Stimulated activated CD4-positive, alpha-beta T cell treated with anti-CD3 and anti-CD28 coated beads, Interleukin-12 subunit alpha, Interleukin-12 subunit beta, amount 100 ng/mL, for 24 hours (primary cell): ENCODE measurements around the gene TXK.

Source experiments
- DNase-seq, 2 experiments: peaks; one replicate each; pipeline ENCODE4 v3.0.0-alpha.2; 2020; ENCODE audit warnings: low read depth in 2 of 2

TXK gene

DNA sequence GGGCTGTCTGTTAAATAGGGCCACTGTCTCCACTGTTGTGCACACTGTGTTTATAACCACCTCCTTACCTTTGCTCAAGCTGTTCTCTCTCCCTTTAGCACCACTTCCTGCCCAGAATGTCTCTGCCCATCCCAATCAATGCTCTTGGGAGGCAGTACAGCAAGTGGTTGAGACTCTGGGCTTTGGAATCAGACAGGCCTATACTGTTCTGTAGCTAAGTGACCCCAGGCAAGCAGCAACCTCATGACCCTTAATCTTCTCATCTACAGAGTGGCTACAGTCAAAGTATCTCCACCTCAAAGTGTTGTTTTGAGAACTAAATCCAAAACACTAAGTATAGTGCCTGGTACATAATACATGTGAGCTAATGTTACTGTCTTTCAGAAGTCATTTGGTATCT lies 3.8 kb upstream of the TXK start:
- DNase-seq = no peak

DNA sequence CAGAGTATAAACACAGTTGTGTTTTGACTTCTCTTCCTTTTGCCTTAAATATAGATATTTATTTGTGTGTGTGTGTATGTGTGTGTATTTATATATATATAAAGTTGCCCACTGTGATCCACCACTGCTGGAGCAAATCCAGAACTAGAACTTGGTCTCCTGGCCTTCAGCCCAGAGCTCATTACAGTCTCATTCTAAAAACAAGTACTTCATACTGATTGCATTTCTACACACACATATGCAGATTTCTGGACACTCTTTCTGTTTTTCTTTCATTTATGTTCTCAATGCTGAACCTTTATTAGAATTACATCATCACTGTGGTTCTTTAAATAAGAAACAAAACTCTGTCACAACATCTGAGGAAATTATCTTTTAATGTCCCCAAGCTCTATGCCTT lies 381 bp downstream of the TXK start:
- DNase-seq = no peak

DNA sequence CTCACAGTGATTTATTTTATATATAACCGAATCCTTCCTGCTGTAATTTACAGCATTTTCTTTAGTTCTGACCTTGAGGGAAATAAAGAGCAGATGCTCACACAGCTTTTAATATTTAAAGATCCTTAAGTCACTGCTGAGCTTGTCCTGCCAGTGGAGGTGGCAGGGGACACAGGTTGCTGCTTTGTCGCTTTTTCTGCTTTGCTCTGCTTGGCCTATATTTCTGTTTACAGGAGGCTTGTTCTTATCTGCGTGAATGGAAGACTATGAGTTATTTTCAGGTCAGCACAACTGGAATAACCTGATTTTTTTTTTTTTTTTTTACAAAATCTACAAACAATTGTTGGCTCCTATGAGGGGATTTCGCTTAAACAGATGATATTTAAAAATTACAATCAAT lies 2.3 kb downstream of the TXK start:
- no peak for DNase-seq

- DNase-seq = no peak
Observed at GRCh38 chr4:48130100-48130499, 4.0 kb downstream of the TXK start.

- peak in 1 of 2 experiments; percentile 19 for DNase-seq
Observed at GRCh38 chr4:48129307-48130014, 4.6 kb downstream of the TXK start.

DNA sequence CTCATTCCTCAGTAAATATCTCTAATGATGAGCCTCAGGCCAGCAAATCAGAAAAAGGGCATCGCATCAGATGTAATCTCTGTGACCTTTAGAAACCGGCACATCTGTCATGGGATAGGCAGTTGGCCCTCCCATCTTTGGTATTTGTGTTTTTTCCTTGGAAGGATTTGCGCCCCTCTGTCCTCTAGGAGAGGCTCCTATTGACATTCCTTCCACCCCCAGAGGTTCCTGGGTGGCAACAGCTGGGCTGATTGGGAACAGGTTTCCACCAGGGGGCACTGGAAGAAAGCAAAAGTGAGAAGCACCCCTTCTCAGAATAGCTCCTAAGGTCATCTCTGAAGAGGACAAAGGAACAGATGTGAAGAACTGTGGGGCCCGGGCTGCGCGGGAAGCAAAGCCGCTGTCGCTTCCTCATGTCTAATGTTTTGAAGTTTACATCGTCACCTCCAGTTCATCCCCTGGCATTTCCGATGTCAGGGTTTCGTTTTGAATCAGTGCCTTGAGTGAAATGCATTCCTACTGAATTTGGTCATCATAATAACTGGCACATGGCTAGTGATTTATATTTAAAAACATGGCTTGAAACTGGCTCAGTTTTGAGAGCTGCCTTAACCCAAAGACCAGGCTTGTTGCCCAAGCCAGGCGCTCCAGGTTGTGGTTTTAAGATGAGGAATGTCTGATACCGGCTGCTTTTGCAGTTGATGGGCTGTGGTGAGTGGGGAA lies 6.2 kb downstream of the TXK start:
- peak; percentile 45 to 69 for DNase-seq

- DNase-seq = no peak
Observed at GRCh38 chr4:48127231-48127630, 6.8 kb downstream of the TXK start.

DNA sequence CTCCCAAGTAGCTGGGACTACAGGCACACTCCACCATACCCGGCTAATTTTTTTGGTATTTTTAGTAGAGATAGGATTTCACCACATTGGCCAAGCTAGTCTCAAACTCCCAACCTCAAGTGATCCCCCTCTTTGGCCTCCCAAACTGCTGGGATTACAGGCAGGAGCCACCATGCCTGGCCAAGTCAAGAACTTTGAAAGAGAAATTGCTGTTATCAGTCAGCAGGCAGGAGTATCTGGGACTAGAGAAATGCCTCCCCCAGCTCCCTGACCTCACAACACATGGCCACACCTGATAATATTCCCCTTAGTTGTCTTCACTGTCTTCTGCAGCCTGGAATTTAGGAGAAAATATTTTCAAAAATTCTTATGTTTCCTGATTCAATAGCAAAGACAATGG lies 7.4 kb downstream of the TXK start:
- DNase-seq = no peak

DNA sequence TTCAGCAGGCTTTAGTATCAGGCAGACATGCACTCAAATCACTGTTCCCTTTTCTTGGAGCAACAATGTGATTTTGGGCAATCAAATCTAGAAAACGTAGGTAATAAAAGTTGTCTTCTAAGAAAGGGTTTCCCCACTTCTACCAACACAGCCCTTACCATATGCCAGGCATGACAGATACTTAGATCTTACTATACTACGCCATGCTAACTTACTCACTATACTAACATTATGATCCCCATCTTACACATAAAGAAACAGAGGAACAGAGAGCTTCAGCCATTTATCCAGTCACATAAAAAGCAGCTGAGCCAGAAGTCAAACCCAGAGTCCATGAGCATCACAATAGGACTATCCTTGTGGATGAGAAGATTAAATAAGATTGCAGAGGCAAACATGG lies 9.2 kb downstream of the TXK start:
- no peak for DNase-seq

GRCh38 chr4:48122756-48123155 lies 11.3 kb downstream of the TXK start:
- no peak for DNase-seq

GRCh38 chr4:48121180-48121579 lies 12.9 kb downstream of the TXK start:
- no peak for DNase-seq

GRCh38 chr4:48120132-48120531 lies 13.9 kb downstream of the TXK start:
- DNase-seq = no peak

GRCh38 chr4:48119646-48120045 lies 14.4 kb downstream of the TXK start:
- DNase-seq = no peak

DNA sequence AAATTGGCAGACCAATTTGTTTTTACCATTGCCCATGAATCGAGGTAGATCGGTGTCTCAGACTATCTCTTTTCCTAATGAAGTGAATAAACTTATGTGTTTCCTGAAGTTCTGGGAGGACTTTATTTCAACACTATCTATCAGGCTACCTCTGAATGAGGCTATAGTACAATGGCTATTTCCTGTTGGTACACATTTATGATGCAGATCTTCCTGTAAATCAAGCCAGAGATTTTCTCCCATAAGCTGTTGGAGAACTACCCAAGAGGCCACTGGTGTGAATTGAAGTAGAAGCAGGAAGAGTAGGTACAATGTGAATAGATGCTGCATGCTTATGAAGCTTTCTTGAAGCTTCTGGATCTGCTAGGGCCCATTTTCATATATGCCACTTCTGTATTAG lies 16.0 kb downstream of the TXK start:
- no peak for DNase-seq

DNA sequence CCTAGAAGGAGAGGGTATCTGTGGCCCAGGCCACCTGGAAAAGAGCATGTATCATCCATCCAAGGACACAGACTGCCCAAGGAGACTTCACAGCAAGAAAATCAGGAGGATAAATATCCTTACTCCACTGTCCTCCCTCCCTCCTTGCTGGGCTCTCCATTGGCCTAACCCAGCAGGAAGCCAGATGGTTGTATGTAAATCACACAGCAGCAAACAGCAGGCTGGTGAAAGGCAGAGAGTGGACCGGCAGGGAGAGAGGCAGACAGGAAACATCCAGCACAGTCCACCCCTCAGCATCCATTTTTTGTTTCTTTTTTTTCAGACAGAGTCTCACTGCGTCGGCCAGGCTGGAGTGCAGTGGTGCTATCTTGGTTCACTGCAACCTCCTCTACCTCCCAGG lies 17.5 kb downstream of the TXK start:
- no peak for DNase-seq

- DNase-seq = no peak
Observed at GRCh38 chr4:48114412-48114811, 19.6 kb downstream of the TXK start.

DNA sequence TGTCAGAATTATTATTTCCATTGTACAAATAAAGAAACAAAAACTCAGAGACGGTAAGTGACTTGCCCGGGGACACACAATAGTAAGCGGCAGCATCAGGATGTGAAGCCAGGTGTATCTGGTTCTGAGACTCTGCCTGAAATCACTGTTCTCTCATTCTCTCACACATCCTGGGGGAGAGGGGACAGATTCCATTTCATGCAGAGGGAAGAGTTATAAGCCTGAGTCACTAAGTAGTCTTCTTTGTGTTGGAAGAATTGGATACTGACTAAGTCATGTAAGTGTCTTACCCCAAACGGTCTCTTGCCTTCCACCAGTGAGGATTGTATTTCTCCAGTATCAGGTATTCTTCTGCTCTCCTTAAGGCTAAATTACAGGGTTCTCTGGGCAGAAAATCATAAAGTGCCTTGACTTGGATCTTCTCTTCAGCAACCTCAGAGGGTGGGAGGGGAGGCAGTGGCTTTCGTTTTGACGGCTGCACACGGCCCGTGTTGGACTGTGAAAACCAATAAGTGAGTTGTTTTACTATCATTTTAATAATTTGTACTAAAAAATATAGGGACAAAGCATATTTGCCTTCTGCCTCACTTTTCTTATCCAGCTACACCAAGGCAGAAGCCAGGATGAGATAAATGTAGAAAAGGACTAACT lies 21.9 kb downstream of the TXK start:
- DNase-seq = no peak

DNA sequence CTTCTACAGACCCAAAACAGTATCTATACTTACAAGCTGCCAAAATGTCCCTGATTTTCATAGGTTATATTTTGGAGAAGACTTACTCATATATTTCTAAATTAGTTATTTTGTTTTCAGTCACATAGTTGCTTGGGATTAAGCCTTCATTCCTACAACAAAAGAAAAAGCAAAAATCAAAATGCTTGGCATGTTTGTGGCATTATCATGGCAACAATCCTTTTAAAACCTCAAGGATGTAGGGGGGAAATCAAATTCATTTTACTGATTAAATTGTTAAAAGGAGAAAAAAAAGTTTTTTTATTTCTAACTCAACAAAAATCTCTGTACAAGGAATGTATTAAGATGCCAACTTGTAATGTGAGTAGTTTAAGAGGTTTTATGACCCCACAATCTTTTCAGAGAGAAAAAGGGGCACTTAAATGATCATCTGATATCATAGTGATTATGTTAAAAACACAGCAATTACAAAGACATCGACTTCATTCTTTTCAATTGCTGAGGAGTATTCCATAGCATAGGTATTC lies 23.5 kb downstream of the TXK start:
- no peak for DNase-seq

DNA sequence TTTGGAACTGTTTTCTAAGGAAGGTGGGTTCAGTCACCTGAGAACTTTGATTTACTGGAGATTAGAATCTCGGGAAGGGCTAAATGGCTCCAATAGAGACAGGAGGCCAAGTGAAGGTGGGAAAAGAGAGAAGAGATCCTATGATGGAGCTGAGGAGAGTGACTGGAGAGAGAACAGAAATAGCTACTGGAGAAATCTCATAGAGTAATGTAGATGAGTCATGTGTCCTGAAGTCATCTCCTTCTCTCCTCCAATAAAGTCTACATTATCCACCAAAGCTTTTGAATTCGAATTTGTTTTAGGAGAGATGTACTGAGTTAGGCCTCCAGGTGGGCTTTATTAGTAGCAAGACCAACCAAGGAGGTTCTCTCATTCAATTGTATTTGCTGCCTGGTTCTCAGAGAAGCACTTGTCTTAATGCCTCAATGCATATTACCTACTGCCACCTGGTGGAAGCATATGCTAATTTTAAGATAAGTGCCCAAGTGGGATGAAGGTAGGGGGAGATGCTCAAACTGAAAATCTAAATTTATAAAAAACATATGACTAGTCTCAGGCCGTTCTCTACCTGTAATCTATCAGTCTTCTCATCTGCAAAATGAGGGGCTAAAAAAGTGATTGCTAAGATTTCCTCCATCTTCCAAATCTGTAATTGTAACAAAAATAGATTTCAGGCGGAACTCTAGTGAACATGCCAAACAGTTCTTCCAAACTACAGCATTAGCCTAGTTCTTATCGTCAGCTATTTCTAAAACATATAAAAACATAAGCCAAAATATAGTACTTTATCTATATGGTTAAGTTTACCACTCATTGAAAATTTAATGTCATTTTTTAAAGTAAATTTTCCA lies 24.4 kb downstream of the TXK start:
- DNase-seq = no peak

DNA sequence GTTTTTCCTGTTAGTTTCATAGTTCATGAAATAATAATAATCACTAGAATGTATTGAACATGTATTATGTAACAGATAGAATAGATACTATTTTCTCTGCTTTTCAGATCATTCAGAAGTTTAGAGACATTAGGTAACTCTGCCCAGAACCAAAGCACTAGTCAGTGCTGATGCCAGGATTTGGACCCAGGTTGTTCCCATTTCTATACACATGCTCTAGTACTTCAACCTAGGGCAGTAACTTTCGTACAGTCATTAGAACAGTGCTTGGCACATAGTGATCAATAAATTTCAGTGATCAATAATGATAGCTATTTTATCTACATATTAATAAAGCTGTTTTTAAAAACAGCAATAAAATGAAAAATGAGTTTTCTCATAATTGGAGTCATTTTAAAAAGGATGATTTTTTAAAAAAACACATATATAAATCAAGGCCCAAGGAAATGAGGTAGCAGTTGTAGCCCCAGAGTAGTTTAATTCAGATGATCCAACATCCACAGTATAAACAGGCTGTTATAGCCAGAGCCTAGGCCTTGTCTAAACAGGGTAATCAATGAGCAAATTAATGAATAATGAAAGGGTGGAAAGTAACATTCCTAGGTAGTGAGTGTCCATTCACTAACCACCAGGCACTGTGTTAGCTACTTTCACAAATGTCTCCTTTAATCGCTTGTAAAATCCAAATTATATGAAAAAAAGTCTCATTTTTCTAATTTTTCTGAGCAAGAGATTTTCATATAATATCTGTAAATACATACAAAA lies 25.6 kb downstream of the TXK start:
- no peak for DNase-seq

GRCh38 chr4:48105230-48105629 lies 28.8 kb downstream of the TXK start:
- DNase-seq = no peak
